ENCODE data around the gene TEX9. TPM values are rescaled to one million over a fixed set of nuclear protein-coding genes. Genes with fewer than 3 reads are reported as not detected.
A peak's percentile ranks its signal among the peaks of the same experiment; 100 is the strongest.
"Not testable (repeated sequence)": the region's sequence is repeated elsewhere in the genome, so short reads cannot be mapped to it uniquely, and the experiment has no call there.

TEX9 gene
- total RNA-seq, 2 experiments from 2014 or later, result 1.5 to 1.8 TPM

- ChIA-PET POLR2A (no interaction called here), CTCF (no interaction called here)
- H3K27ac Mint-ChIP-seq, result no peak overlapping the region
- DNase-seq, result no peak
- H3K27me3 Mint-ChIP-seq, result no peaks in the 10 kb centered on the region
- no peaks in the 10 kb centered on the region for H3K36me3 Mint-ChIP-seq (ENCODE audit: low read depth)
- peaks cover 3% of the 10 kb centered on the region for H3K4me1 Mint-ChIP-seq
- no peak for ATAC-seq
- H3K4me3 Mint-ChIP-seq, result no peak overlapping the region
- no peaks in the 10 kb centered on the region for H3K9me3 Mint-ChIP-seq (ENCODE audit: low read depth)
- intact Hi-C loops (cut with DNase I, micrococcal nuclease), result no loop called here
These were observed 45.5 kb downstream of the TEX9 start for GRCh38 chr15:56410721-56411120.

- DNase-seq (no peak), ATAC-seq (peak; percentile 49)
- no peak overlapping the region for H3K4me3 Mint-ChIP-seq
- no peak overlapping the region for H3K27ac Mint-ChIP-seq
- intact Hi-C loops (cut with DNase I, micrococcal nuclease), result no loop called here
- no peaks in the 10 kb centered on the region for H3K27me3 Mint-ChIP-seq
- no peaks in the 10 kb centered on the region for H3K9me3 Mint-ChIP-seq (ENCODE audit: low read depth)
- ChIA-PET POLR2A (no interaction called here), CTCF (interaction anchor here (0.6 kb wide), 1 partner anchor 10 kb away, joined by 3 read pairs; no protein-coding TSS in a partner anchor)
- H3K36me3 Mint-ChIP-seq (ENCODE audit: low read depth), result no peaks in the 10 kb centered on the region
- peaks cover 3% of the 10 kb centered on the region for H3K4me1 Mint-ChIP-seq
These were observed 46.0 kb downstream of the TEX9 start for GRCh38 chr15:56411122-56411749.

- ATAC-seq; H3K27me3 Mint-ChIP-seq; POLR2A ChIA-PET; intact Hi-C loops (cut with DNase I, micrococcal nuclease); DNase-seq; H3K27ac Mint-ChIP-seq; H3K4me1 Mint-ChIP-seq; H3K9me3 Mint-ChIP-seq (ENCODE audit: low read depth); H3K36me3 Mint-ChIP-seq (ENCODE audit: low read depth); H3K4me3 Mint-ChIP-seq: not testable (repeated sequence)
- CTCF ChIA-PET, result interaction anchor here (1.3 kb wide), 1 partner anchor 12 kb away, joined by 3 read pairs; no protein-coding TSS in a partner anchor
These were observed 48.0 kb downstream of the TEX9 start for GRCh38 chr15:56413114-56413733.

- no peak overlapping the region for H3K27ac Mint-ChIP-seq
- CTCF ChIA-PET, result interaction anchor here (0.6 to 1.4 kb wide), 6 partner anchors 9 to 179 kb away, joined by 3 to 5 read pairs (median 3); no protein-coding TSS in a partner anchor
- intact Hi-C loops (cut with DNase I, micrococcal nuclease), result no loop called here
- DNase-seq (no peak), ATAC-seq (no peak)
- peaks cover 3% of the 10 kb centered on the region for H3K27me3 Mint-ChIP-seq
- H3K4me1 Mint-ChIP-seq, result no peaks in the 10 kb centered on the region
- peaks cover 3% of the 10 kb centered on the region for H3K36me3 Mint-ChIP-seq (ENCODE audit: low read depth)
- no peak overlapping the region for H3K4me3 Mint-ChIP-seq
- peaks cover 7% of the 10 kb centered on the region for H3K9me3 Mint-ChIP-seq (ENCODE audit: low read depth)
- POLR2A ChIA-PET, result no interaction called here
These were observed 60.0 kb downstream of the TEX9 start for GRCh38 chr15:56425276-56425675.

- H3K4me3 Mint-ChIP-seq, result no peak overlapping the region
- ChIA-PET POLR2A (no interaction called here), CTCF (interaction anchor here (1.0 to 1.3 kb wide), 3 partner anchors 8 to 180 kb away, joined by 3 to 4 read pairs (median 3); no protein-coding TSS in a partner anchor)
- DNase-seq (no peak), ATAC-seq (no peak)
- H3K4me1 Mint-ChIP-seq, result no peaks in the 10 kb centered on the region
- peaks cover 3% of the 10 kb centered on the region for H3K36me3 Mint-ChIP-seq (ENCODE audit: low read depth)
- H3K9me3 Mint-ChIP-seq (ENCODE audit: low read depth), result peaks cover 7% of the 10 kb centered on the region
- intact Hi-C loops (cut with DNase I, micrococcal nuclease), result no loop called here
- H3K27me3 Mint-ChIP-seq, result peaks cover 3% of the 10 kb centered on the region
- no peak overlapping the region for H3K27ac Mint-ChIP-seq
These were observed 60.8 kb downstream of the TEX9 start for GRCh38 chr15:56425976-56426375.

- ChIA-PET POLR2A (no interaction called here), CTCF (interaction anchor here (0.6 to 3.2 kb wide), 7 partner anchors 12 to 783 kb away, joined by 3 to 14 read pairs (median 3); no protein-coding TSS in a partner anchor)
- Mint-ChIP-seq H3K4me3 (no peak overlapping the region), H3K27ac (no peak overlapping the region), H3K4me1 (no peaks in the 10 kb centered on the region), H3K36me3 (ENCODE audit: low read depth) (peaks cover 3% of the 10 kb centered on the region), H3K27me3 (peaks cover 3% of the 10 kb centered on the region), H3K9me3 (ENCODE audit: low read depth) (peaks cover 7% of the 10 kb centered on the region)
- intact Hi-C loops (cut with DNase I, micrococcal nuclease), result loop anchor here in 1 of 2 experiments (1.0 to 2.0 kb wide), 3 partner anchors 64 to 781 kb away; partner anchors contain the start of gene TEX9
- ATAC-seq (no peak), DNase-seq (no peak)
These were observed 63.7 kb downstream of the TEX9 start for GRCh38 chr15:56428821-56429458.

GRCh38 chr15:56432304-56432703 is 67.1 kb downstream of the TEX9 start:
- intact Hi-C loops (cut with DNase I, micrococcal nuclease), result no loop called here
- no peak for ATAC-seq
- no peak overlapping the region for H3K4me3 Mint-ChIP-seq
- no peak for DNase-seq
- H3K9me3 Mint-ChIP-seq (ENCODE audit: low read depth), result no peaks in the 10 kb centered on the region
- POLR2A ChIA-PET, result no interaction called here
- peaks cover 15% of the 10 kb centered on the region for H3K27me3 Mint-ChIP-seq
- no peaks in the 10 kb centered on the region for H3K4me1 Mint-ChIP-seq
- CTCF ChIA-PET, result interaction anchor here (0.6 to 0.7 kb wide), 2 partner anchors 13 to 670 kb away, joined by 3 to 5 read pairs; no protein-coding TSS in a partner anchor
- no peaks in the 10 kb centered on the region for H3K36me3 Mint-ChIP-seq (ENCODE audit: low read depth)
- no peak overlapping the region for H3K27ac Mint-ChIP-seq

GRCh38 chr15:56440214-56440770 is 75.1 kb downstream of the TEX9 start:
- intact Hi-C loops (cut with DNase I, micrococcal nuclease), result no loop called here
- ChIA-PET POLR2A (no interaction called here), CTCF (interaction anchor here (0.7 kb wide), 1 partner anchor 85 kb away, joined by 4 read pairs; no protein-coding TSS in a partner anchor)
- H3K4me1 Mint-ChIP-seq, result no peaks in the 10 kb centered on the region
- DNase-seq, result no peak
- ATAC-seq, result no peak
- peaks cover 14% of the 10 kb centered on the region for H3K27me3 Mint-ChIP-seq
- H3K27ac Mint-ChIP-seq, result no peak overlapping the region
- no peaks in the 10 kb centered on the region for H3K9me3 Mint-ChIP-seq (ENCODE audit: low read depth)
- H3K4me3 Mint-ChIP-seq, result no peak overlapping the region
- H3K36me3 Mint-ChIP-seq (ENCODE audit: low read depth), result no peaks in the 10 kb centered on the region

- Mint-ChIP-seq H3K27me3 (peaks cover 2% of the 10 kb centered on the region), H3K9me3 (ENCODE audit: low read depth) (no peaks in the 10 kb centered on the region), H3K36me3 (ENCODE audit: low read depth) (no peaks in the 10 kb centered on the region), H3K4me1 (no peaks in the 10 kb centered on the region), H3K27ac (no peak overlapping the region), H3K4me3 (no peak overlapping the region)
- ChIA-PET POLR2A (no interaction called here), CTCF (interaction anchor here (1.0 kb wide), 1 partner anchor 8 kb away, joined by 4 read pairs; no protein-coding TSS in a partner anchor)
- no peak for DNase-seq
- ATAC-seq, result no peak
- intact Hi-C loops (cut with DNase I, micrococcal nuclease), result no loop called here
These were observed 77.1 kb downstream of the TEX9 start for GRCh38 chr15:56442354-56442753.

- Mint-ChIP-seq H3K27ac (no peak overlapping the region), H3K27me3 (peaks cover 4% of the 10 kb centered on the region), H3K36me3 (ENCODE audit: low read depth) (no peaks in the 10 kb centered on the region), H3K9me3 (ENCODE audit: low read depth) (no peaks in the 10 kb centered on the region), H3K4me1 (no peaks in the 10 kb centered on the region), H3K4me3 (no peak overlapping the region)
- DNase-seq, result no peak
- CTCF ChIA-PET, result no interaction called here
- ATAC-seq, result no peak
- intact Hi-C loops (cut with DNase I, micrococcal nuclease), result no loop called here
- POLR2A ChIA-PET, result interaction anchor here (0.7 kb wide), 1 partner anchor 145 kb away, joined by 3 read pairs; no protein-coding TSS in a partner anchor
These were observed 80.5 kb downstream of the TEX9 start for GRCh38 chr15:56445746-56446145.

GRCh38 chr15:56454836-56455235 is 89.6 kb downstream of the TEX9 start:
- POLR2A ChIA-PET, result no interaction called here
- no peak overlapping the region for H3K27ac Mint-ChIP-seq
- no peak for DNase-seq
- ATAC-seq, result no peak
- H3K27me3 Mint-ChIP-seq, result peaks cover 9% of the 10 kb centered on the region
- no peak overlapping the region for H3K4me3 Mint-ChIP-seq
- no peaks in the 10 kb centered on the region for H3K4me1 Mint-ChIP-seq
- H3K9me3 Mint-ChIP-seq (ENCODE audit: low read depth), result no peaks in the 10 kb centered on the region
- no peaks in the 10 kb centered on the region for H3K36me3 Mint-ChIP-seq (ENCODE audit: low read depth)
- CTCF ChIA-PET, result no interaction called here
- intact Hi-C loops (cut with DNase I, micrococcal nuclease), result no loop called here
